Daoy (cell line): Measurements from ENCODE around the gene ABCA4. TPM values are rescaled to one million over a fixed set of nuclear protein-coding genes. Genes with fewer than 3 reads are reported as not detected.
"Not testable (repeated sequence)": the region's sequence is repeated elsewhere in the genome, so short reads cannot be mapped to it uniquely, and the experiment has no call there.

Source experiments
- DNase-seq: peaks from one replicate; pipeline ENCODE4 v3.0.0-alpha.2; 2015; ENCODE audit warnings: low read depth
- total RNA-seq: library from RNA; depleted of rRNA; stranded (reverse); fragments of >200 nt; shearing (Covaris generic); gene quantifications from 2 replicates; pipeline ENCODE4 v1.2.3, GENCODE V29; 2014; rRNA removed

ABCA4 gene
- total RNA-seq = 0.36 and 0.80 TPM in 2 replicates

DNA sequence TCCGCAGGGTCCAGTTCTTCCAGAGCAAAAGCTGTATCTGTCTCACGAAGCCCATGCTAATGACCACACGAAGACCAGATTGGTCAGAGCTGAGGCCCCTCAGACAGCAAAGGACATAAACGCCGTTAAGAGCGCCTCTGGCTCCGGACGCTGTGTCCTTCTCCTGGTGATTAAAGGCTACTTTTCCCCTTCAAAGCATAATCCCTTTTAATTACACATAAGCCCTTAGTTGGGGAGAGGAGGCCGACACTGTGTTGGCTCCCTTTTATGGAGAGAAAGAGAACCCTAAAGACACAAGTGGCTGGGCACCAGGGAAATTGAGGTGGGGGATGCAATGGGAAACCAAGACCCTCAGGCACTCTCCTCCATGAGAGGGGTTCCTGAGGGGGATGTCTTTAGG, at the start of gene ABCA4:
Gene ABCA4 (minus strand): TSS at position 158 of the 400 bp plus-strand sequence. CDS start 103 bp downstream, at position 55.
- DNase-seq = no peak

DNA sequence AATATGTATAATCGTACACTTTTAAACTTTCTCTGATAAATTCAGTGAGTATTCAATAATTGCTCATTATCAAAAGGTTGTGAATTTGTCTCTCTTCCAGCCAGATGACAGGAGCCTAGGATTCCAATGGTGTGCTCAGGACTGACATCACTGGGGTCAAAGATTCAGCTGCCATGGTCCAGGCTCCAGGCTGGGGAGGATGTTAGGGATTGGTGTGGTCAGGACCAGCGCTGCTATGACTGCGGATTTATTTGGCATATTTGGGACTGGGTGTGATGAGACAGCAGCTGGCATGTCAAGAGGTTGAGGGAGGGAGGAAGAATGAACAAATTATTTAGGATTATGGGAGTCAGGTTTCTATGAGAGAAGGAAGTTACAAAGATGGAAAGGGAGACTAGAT, 48.2 kb upstream of the ABCA4 start:
- DNase-seq = no peak

DNA sequence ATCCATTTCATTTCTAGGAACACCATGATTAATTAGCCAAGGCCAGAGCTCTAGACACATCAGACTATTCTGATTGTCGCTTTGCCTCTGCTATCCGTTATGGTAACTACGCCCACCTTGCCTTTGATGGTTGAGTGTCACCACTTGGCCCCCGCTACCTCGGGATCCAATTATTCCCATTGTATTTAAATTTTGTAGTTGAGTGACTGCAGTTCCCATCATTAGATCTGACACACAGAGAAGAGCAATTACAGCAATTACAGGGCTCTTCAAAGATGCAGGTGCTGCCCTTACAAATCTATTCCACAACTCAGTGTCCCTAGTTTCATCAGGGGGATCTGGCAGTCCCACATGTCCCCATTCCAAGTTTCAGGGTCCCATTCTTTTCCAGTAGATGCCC, 44.9 kb upstream of the ABCA4 start:
- DNase-seq = no peak

DNA sequence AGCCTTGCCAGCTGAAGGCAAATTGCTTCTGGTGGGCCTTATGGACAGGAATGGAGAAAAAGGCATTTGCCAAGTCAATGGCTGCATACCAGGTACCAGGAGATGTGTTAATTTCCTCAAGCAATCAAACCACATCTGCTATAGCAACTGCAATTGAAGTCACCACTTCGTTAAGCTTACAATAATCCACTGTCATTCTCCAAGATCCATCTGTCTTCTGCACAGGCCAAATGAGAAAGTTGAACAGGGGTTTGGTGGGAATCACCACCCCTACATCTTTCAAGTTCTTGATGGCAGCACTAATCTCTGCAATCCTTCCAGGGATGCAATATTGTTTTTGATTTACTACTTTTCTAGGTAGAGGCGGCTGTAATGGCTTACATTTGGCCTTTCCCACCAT, 43.9 kb upstream of the ABCA4 start:
- not testable (repeated sequence) for DNase-seq

DNA sequence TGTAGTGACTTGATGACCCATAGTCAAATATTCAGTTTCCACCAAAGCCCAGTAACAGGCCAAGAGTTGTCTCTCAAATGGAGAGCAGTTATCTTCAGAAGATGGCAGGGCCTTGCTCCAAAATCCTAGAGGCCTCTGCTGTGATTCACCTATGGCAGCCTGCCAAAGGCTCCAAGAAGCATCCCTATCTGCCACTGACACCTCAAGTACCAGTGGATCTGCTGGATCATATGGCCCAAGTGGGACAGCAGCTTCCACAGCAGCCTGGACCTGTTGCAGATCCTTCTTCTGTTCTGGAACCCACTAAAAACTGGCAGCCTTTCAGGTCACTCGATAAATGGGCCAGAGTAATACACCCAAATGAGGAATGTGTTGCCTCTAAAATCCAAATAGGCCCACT, 43.2 kb upstream of the ABCA4 start:
- DNase-seq = not testable (repeated sequence)

DNA sequence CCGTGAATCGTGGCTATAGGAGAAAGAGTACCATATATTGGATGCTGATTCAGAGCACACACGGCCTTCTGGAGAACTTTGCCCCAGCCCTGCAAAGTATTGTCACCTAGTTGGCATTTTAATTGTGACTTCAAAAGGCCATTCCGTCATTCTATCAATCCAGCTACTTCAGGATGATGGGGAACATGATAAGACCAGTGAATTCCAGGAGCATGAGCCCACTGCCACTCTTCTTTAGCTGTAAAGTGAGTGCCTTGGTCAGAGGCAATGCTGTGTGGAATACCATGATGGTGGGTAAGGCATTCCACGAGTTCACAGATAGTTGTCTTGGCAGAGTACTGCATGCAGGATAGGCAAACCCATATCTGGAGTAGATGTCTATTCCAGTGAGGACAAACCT, 42.3 kb upstream of the ABCA4 start:
- not testable (repeated sequence) for DNase-seq

DNA sequence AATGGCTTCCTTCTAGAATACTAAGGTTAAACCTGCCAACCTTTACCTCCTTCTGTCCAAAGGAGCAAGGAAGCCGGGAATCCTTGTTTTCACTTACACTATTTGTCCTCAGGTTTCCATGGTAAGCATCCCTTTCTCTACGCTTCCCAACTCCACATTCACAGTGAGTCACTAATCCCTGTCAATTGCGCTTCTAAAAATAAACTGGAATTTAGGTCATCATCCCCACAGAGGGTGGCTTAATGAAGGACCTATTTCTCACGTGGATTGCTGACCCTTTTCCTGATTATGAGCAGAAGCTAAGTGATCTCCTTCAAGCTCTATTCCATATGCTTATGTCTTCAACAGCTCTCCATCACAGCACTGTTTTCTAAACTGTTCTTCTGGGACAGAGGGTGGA, 39.9 kb upstream of the ABCA4 start:
- peak; percentile 80 for DNase-seq

DNA sequence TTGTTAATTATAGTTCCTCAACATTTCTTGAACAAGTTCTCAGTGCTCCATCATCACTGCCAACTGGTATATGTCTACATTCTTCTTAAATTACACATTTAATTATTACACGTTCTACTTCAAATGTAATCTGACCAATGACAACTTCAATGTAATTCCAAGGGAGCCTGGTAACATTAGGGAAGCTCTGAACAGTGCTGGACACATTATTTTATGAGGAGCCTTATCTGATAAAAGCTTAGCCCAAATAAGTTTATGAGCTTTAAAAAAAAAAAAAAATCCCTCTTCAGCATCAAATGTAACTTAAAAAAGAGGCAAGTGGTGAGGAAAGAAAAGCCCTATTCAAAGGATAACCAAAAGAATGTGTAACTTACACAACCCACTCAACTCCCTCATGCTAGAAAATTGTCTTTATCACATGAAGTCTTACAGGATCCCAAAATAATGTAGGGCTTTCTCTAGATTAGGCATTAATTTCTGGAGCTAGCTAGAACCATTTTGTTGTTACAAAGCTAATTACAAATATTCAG, 35.2 kb upstream of the ABCA4 start:
- no peak for DNase-seq

DNA sequence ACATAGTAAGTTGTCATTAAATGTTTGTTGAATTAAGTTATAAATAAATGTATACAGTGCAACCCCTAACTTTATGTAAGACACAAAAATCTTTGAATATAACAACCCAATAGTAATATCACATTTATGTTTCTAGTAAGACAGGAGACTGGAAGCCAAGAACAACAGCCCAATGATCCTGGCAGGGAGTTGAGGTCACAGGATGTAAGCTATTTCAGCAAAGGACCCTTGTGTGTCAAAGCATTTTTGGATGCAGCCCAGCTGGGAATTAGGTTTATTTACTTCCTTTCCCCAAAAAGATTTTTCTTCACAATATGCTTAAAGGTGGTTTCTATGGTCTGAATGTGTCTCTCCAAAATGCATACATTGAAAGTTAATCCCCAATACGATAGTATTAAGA, 34.0 kb upstream of the ABCA4 start:
- no peak for DNase-seq

DNA sequence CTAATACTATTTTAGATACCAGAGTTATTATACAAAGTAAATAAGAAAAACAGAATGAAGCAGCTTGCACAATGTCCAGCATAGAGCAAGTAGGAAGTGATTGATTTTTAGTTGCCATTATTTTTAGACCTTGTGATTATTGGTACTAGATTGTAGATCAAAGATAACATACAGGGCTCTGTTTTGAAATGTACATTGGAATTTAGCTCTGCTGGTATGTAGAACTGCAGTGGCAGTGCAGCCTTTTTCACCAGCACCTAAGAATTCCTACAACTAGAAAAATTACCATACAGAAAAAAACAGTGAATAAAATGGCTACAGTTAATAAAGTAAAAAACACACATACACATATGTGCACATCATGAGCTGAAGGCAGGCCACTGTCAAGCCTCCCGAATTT, 32.2 kb upstream of the ABCA4 start:
- no peak for DNase-seq

DNA sequence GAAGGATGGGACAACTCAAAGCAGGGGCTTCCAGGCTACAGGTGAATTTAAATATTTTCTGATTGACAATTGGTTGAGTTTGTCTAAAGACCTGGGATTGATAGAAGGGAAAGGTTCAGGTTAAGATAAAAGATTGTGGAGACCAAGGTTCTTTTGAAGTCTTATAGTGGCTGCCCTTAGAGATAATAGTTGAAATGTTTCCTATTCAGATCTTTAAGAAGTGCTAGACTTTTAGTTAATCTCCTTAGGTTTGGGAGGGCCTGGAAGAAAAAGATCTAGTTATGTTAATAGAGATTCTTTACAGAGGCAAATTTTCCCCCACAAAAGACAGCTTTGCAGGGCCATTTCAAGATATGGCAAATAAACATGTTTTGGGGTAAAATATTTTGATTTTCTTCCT, 28.2 kb upstream of the ABCA4 start:
- DNase-seq = not testable (repeated sequence)

DNA sequence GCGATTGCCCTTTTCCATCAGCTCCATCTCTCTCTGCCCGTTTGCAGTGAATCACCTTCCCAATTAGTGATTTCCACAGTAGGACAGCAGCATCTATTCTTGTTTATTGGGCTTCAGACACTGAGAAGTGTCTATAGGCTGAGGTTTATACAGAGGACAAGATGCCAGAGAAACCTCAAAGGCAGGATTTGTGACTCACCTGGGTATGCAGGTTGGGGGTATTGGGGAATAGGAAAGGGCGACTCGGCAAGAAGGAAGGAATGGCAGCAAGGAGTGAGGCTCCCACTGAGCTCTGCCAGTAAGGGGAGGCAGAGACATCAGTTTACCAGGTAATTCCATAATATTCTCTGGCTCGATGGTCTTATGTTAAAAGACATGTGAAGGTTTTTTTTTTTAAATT, 25.3 kb upstream of the ABCA4 start:
- no peak for DNase-seq

DNA sequence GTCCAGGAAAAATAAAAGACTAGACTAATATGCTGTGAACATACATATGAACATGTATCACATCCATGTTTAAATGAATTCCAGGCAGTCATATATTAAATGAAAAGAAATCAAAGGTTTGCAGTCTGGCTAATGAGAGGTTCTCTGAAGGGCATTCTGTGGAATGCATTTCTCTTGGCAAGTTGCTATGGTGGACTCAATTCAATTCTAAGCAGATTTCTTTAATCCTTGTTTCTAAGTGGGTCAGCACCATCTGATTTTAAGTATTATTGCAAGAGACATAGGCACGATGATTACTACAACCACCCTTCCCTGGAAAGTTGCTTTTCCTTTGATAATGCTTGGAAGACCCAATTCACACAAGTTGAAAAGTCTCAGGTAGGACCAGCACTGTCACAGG, 23.9 kb upstream of the ABCA4 start:
- no peak for DNase-seq

DNA sequence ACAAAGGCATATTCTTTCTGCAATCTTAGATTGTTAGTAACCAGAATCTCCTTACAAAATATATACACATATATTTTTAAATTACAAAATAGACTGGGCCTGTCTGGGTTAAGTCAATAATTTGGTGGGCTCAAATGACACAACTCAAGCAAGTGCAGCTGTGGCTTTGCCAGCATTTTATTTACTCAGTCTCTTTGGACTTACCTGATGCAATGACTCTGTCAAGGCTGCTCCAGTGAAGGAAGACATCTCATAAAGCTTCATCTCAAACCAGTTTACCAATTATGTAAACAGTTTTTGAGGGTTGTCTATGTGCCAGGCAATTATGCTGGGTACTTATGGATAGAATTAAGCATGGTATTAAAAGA, 22.8 kb upstream of the ABCA4 start:
- no peak for DNase-seq

DNA sequence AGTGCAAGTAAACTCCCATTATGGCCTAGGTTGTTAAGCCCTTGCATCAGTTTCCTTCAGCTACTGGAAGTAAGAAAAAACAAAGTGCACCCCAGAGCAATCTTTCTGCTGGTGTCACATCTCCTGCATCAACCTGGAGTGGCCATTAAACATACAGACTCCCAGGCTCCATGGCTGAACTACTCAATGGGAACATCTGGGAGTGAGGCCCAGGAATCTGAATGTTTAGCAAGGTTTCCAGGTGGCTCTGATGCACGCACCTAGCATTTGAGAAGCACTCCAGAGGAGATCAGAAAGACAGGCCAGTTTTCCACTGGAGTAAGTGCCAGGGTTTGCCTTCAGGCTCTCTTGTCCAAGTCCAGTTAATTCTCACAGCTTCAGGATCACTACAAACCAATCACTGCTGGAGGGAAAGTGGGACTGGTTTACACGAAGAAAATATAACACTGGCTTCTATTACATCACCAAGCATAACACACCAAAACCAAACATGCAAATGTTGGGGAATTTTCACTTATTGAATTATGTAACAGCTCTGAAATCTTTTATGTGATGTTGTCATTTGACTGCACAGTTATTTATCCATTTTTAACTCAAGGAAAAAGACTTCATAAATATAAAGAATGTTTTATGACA, 22.3 kb upstream of the ABCA4 start:
- no peak for DNase-seq

DNA sequence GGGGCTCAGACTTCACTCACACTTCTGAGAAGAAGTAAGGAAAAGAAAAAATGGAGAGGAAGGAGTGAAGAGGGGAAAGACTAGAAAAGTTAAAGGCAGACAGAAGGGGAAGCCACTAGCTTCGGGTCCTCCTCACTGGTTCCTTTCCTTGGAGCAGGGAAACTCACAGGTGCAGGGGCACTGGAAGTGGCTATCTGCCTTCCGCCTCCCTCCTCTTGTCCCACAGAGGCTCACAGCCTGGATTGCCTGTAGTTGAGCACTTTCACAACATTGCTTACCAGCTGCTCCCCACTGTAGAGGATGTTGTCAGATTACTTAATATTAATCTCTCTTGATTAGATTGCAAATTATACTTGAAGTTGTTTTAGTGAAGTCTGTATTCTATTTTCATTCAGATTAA, 21.6 kb upstream of the ABCA4 start:
- no peak for DNase-seq

DNA sequence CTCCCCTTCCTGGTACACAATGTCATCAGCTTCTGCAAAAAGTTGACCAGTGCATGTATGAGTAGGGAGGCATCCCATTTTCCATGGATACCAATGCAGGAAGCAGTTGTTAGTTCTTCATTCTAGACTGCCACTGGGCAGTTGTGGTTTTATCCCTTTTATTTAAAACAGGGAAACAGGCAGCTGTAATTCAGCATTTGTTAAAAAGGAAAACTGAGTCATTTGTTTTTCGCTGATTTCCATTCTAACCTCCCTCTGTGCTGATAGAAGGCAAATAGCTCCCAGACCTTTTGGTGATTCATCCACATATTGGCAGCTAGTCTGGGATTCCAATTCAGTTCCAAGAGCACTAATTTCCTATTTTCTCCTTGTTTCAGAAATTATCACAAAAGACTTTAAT, 21.1 kb upstream of the ABCA4 start:
- DNase-seq = no peak

DNA sequence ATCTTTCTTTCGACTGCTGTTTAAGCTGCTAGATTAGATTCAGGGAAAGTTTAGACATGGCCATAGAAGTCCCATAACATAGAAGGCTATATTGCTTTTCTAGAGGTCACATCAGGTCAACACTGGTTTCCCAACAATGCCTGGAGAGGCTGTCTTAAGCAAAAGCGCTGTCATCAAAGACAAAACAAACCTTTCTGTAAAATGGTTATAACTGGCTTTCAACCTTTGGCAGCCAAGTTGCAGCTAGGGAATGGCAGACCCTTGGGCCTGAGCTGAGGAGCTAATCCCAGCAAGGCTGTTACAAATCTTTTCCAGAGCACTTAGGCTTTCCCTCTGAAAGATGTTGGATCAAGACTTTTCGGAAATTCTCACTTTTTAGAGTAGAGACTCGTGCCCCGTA, 11.2 kb upstream of the ABCA4 start:
- no peak for DNase-seq

DNA sequence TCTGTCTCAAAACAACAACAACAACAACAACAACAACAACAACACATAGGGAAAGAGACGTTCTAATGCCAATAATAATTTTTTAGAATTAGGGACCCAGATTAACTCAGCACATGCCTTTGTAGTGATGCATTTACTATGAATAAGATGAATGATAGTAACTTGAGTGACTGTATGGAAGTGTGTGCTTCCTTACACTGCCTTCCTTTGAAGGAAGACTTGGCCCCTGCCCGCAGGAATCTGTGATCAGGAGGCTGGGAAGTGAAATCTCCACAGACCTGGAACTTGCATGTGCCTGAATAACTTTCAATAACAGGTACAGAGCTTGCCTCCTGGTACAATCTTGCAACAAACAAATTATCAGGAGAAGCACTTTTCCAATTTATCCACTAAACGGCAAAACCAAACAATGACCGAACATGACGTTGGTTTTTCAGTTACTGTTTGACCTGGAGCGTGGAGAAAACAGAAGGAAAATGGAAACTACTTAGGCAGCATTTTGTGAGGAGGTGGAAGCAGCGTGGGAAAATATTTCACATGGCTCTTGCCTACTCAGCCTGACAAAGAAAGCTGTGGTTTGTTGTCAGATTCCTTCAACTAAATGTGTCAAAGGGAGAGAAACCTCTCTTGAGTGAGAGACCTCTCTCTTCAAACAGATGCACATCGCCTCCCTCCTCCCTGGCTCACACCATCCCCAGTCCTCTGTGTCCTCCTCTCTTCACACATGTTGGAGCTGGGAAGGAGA, 10.1 kb upstream of the ABCA4 start:
- DNase-seq = peak; percentile 61

DNA sequence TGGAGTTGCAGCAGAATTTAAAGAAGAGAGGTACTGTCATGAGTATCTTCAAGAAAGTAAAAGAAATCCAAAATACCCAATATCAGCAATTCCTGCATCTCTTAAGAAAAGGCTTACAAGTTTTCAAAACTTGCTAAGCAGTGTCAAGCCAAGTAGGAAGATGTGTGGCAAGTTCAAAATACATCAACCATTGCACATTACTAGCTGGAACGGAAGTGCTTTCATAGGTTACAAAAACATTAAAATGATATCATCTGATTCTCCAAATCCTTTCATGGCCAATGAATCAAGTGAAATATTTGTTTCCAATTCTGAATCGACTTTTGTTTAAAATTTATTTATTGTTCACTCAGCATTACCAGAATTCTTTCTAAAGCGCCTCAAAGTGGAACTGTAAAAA, 5.7 kb upstream of the ABCA4 start:
- no peak for DNase-seq

DNA sequence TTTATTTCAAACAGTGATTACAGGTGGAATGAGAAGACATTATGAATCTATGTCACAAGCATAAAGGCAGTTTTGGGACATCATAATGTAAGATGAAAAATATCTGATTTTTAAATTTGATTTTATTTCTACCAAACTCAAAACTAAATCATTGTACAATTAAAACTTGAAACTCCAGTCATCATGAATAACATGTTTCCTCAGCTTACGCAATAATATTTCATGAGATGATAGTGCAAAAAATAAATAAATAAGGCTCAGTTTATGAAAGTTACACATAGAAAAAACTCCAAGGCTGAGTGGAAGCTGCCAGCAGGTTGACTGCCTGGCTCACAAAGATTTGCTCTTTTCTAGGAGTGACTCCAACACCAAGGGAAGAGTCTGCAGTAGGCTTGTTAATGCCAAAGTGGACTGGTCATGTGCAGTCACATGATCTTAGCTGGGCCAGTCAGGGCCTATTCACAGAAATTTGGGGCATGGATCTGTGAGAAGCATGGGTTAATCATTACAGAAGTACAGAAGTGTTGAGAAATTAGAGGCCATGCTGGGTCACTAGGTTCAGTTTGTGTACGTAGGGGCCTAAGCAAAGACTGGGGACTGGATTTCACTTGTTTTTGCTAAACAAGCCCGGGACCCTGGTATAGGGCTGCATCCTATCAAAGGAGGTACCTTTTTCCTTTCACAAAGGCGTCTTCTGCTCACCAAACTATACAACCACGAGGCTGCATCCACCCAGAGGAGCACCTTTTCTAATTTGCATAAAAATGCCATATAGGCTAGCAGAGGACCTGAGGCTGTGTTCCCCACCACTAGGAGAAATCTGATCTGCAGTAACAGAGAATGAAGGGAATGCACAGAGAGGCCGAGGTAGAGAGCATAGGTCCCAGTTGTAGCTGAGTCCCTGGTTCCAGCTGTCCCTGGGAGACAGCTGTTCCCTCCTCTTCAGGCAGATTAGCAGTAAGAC, 4.9 kb upstream of the ABCA4 start:
- DNase-seq = no peak

DNA sequence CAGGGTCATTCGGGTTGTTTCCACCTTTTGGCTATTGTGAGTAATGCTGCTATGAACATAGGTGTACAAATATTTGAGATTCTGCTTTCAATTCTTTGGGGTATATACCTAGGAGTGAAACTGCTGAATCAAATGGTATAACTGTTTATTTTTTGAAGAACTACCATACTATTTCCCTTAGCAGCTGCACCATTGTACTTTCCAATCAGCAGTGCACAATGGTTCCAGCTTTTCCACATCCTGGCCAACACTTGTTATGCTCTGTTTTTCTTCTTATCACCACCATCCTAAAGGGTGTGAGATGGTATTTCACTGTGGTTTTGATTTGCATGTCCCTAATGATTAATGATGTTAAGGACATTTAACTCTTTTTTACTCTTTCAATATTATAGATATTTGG, 3.6 kb upstream of the ABCA4 start:
- DNase-seq = no peak
